Immature natural killer cell (primary cell): Measurements from ENCODE around the gene TP53TG5. TPM values are rescaled to one million over a fixed set of nuclear protein-coding genes. Genes with fewer than 3 reads are reported as not detected.

Source experiments
- DNase-seq, 3 donors: peaks; one replicate each; pipeline ENCODE4 v3.0.0; 2022; ENCODE audit warnings: mixed read lengths in 1 of 3
- H3K27ac Mint-ChIP-seq, 6 donors: one replicate each; pipeline ENCODE4 v1.8.0; 2020; ENCODE audit warnings: mixed read lengths in 6 of 6, mild to moderate bottlenecking in 5 of 6, inconsistent platforms in 4 of 6, moderate library complexity in 3 of 6
- H3K27me3 Mint-ChIP-seq, 3 donors: one replicate each; pipeline ENCODE4 v1.8.0; 2020 to 2021; ENCODE audit warnings: low read depth in 3 of 3, mild to moderate bottlenecking in 3 of 3, mixed read lengths in 3 of 3, moderate library complexity in 3 of 3, inconsistent platforms in 1 of 3
- H3K36me3 Mint-ChIP-seq, 3 donors: one replicate each; pipeline ENCODE4 v1.8.0; 2020; ENCODE audit warnings: mixed read lengths in 3 of 3, inconsistent platforms in 2 of 3, mild to moderate bottlenecking in 2 of 3
- H3K4me1 Mint-ChIP-seq, 2 donors: one replicate each; pipeline ENCODE4 v1.8.0; 2020; ENCODE audit warnings: inconsistent platforms in 2 of 2, mild to moderate bottlenecking in 2 of 2, mixed read lengths in 2 of 2, moderate library complexity in 1 of 2
- H3K4me3 Mint-ChIP-seq, 5 donors: one replicate each; pipeline ENCODE4 v1.8.0; 2020; ENCODE audit warnings: mild to moderate bottlenecking in 5 of 5, mixed read lengths in 5 of 5, inconsistent platforms in 3 of 5, moderate library complexity in 3 of 5
- H3K9me3 Mint-ChIP-seq, 6 donors: one replicate each; pipeline ENCODE4 v1.8.0; 2020; ENCODE audit warnings: mild to moderate bottlenecking in 6 of 6, mixed read lengths in 6 of 6, inconsistent platforms in 4 of 6, moderate library complexity in 3 of 6
- polyA plus RNA-seq, 3 donors: library from polyadenylated mRNA; unstranded; fragments of 300-500 nt; fragmentation: Illumina TruSeq; gene quantifications; one replicate each; pipeline ENCODE4 v1.2.3, GENCODE V29; 2021

The TP53TG5 gene
- polyA plus RNA-seq, 3 donors from 2014 or later = 0.09 to 0.22 TPM; not detected in 1

DNA sequence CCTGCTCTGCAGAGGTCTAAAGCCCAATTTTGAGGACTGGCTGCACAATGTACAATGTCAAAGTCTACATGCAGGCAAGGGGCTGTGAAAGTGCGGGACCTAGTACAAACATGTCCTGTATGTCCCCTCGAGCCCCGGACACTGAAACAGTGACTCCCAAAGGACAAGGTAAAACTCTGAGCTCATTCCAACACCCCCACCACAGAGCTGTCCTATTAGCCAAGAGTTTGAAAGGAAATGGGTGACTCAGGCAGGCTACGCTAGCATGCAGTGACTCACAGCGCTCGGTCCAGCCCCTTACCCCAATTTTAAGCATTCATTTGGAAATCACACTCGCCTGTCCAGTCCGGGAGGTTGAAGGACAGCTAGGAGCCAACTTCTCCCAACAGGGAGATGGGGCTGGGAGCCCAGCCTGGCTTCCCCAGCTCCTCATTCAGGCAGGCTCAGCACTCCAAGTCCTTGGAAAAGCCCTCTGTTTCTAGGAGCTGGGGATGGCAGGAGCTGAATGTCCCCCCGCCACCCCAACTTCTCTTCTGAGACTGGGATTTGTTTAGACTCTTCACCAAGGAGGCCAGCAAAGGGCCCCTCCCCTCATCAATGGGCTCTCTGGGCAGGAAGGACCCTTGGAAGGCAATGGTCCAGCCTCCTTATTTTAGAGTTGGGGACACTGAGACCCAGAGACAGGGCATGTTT is 33.8 kb downstream of the TP53TG5 start:
- no peak for DNase-seq
- H3K27ac Mint-ChIP-seq = no peak overlapping the region
- H3K27me3 Mint-ChIP-seq = peaks cover 3 to 5% (median 4%) of the 10 kb centered on the region in 3 donors
- H3K4me3 Mint-ChIP-seq = no peak overlapping the region
- H3K9me3 Mint-ChIP-seq = no peaks in the 10 kb centered on the region
- H3K36me3 Mint-ChIP-seq = no peaks in the 10 kb centered on the region
- peaks cover 8 to 14% of the 10 kb centered on the region in 2 donors for H3K4me1 Mint-ChIP-seq

DNA sequence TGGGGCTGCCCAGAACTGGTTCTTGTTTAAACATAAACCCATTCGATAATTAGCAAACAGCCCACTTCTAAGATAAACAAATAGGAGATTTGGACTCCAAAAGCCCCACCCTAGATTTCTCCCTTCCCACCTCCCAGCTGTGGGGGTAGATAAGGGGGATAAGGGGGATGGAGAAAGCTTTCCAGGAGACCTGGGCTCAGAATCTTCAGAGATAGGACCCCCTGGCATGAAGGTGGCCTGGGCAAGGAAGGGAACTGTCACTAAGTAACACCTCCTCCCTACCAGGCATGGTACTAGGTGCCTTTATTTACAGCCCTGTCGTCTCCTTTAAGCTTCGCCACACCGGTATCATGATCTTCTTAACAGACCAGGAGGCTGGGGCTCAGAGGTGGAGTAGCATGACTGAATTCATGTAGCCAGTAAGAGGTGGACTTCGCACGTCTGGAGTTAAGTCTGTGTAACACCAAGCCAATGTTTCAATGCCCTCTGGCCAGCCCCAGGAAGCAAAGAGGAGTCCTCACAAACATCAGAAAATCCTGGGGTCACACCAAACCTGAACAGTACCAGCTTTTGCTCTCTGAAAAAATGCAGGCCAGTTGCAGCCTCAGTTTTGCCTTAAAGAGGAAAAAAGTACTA is 34.5 kb downstream of the TP53TG5 start:
- Mint-ChIP-seq H3K27ac (no peak overlapping the region), H3K9me3 (no peaks in the 10 kb centered on the region), H3K4me1 (peaks cover 8 to 14% of the 10 kb centered on the region in 2 donors), H3K36me3 (no peaks in the 10 kb centered on the region), H3K27me3 (peaks cover 3 to 5% (median 4%) of the 10 kb centered on the region in 3 donors), H3K4me3 (no peak overlapping the region)
- no peak for DNase-seq

DNA sequence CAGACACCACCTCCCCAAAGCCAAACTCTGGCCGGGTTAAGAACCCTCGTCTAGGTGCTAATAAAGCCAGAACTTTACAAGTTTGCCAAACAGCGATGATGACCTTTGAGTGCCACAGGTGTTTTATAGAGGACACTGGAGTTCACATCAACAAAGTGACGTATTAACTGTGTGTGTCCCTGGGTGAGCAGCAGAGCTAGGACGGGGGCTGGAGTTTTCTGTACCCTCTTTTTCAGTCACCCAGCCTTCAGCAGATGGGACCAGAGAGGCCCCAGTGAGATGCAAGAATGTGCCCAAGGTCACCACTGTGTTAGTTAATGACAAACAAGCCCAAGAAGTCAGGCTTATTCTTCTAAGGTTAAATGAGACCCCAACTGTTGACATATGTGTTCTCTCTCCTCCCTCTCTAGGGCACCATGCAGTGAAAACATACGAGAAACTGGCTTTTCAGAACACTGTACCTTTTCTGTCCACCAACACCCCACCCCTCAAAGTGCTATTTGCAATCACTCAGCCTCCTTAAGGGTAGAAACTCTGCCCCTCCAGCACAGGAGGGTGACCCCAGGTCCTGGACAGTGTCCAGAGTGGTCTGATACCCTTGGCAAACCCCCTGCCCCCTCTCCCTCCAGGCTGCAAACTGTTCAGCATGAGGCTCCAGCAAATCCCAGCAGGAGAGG is 35.1 kb downstream of the TP53TG5 start:
- H3K4me1 Mint-ChIP-seq = peaks cover 8 to 14% of the 10 kb centered on the region in 2 donors
- no peak overlapping the region for H3K4me3 Mint-ChIP-seq
- H3K27ac Mint-ChIP-seq = no peak overlapping the region
- no peaks in the 10 kb centered on the region for H3K9me3 Mint-ChIP-seq
- H3K36me3 Mint-ChIP-seq = no peaks in the 10 kb centered on the region
- peaks cover 3 to 5% (median 4%) of the 10 kb centered on the region in 3 donors for H3K27me3 Mint-ChIP-seq
- no peak for DNase-seq

DNA sequence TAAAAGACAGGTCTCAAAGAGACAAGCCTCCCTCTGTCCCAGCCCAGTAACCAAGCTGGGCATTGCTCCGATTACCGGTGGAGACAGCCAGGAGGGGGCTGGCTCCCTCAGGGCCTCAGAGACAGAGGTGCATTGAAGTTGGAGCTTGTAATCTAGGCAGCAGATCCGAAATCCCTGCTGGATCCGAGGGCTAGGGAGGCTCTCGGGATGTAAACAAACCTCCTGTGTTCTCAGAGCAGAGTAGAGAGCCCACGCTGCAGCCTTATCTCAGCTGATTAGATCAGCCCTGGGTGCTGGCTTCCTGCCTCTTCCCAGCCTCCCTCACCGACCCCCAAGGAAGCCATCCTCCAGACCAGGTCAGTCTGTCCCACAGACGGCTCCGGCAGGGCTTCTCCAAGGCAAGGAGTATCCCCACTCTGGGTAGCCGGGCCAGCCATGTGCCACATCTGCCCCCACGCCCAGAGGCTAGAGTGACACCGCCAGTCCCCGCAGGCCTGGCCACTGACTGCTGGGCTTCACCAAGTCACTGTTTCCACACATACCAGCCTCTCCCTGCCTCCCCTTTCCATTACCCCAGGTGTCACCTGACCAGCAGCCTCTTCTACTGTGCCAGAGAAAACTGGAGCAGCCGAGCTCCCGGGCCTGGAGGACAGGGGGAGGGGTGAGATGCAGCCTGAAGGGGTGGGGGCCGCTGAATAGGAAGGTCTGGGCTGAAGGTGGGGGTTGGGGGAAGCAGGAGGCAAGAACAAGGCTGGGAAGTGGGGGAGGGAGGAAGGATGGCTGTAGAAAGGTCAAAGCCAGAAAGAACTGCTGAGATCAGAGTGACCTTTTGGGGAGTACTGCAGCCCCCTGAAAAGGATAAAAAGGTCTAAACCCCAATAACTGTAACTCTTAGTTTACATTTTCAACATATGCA is 35.9 kb downstream of the TP53TG5 start:
- no peaks in the 10 kb centered on the region for H3K9me3 Mint-ChIP-seq
- no peak for DNase-seq
- no peak overlapping the region for H3K4me3 Mint-ChIP-seq
- no peak overlapping the region for H3K27ac Mint-ChIP-seq
- peaks cover 0 to 5% (median 3%) of the 10 kb centered on the region in 3 donors for H3K27me3 Mint-ChIP-seq
- peaks cover under 1 to 8% of the 10 kb centered on the region in 2 donors for H3K4me1 Mint-ChIP-seq
- no peaks in the 10 kb centered on the region for H3K36me3 Mint-ChIP-seq

DNA sequence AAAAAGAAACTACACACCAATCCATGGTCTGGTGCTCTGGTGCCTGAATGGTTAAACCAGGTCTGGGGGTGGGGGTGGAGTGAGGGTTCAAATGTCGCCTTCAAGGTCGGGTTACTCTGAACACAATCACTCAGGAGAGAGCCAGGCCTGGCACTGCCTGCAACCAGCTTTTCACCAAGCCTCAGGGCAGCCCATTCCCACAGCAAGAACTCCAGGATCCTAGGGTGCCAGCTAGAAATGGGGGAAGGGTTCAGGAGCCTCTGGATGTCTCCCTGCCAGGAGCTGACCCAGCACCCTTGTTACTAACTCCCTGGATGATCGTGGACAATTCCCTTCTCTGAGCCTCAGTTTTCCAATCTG is 36.6 kb downstream of the TP53TG5 start:
- no peak for DNase-seq
- Mint-ChIP-seq H3K36me3 (no peaks in the 10 kb centered on the region), H3K4me1 (peaks cover 0 to 1% of the 10 kb centered on the region in 2 donors), H3K4me3 (no peak overlapping the region), H3K27ac (no peak overlapping the region), H3K27me3 (peaks cover 0 to 5% (median 1%) of the 10 kb centered on the region in 3 donors), H3K9me3 (no peaks in the 10 kb centered on the region)

DNA sequence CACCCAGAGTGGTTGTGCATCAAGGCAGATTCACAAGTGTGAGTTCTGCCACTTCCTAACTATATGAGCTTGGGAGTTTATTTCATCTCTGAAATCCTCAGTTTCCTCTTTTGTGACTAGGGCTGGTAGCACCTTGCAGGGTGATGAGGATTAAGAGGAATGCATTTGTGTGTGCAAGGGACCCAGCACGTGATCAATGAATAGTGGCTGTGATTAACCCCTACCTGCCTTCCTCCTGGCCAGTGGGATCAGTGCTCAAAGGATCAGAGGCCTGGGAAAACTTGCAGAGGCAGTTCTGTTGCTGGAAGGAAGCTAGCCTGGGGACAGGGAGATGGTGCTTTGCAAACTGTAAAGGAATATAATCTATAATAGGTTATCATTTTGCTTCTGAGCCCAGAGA is 37.2 kb downstream of the TP53TG5 start:
- no peak for DNase-seq
- H3K36me3 Mint-ChIP-seq = no peaks in the 10 kb centered on the region
- no peak overlapping the region for H3K4me3 Mint-ChIP-seq
- H3K9me3 Mint-ChIP-seq = no peaks in the 10 kb centered on the region
- no peak overlapping the region for H3K27ac Mint-ChIP-seq
- peaks cover 0 to 5% (median 0%) of the 10 kb centered on the region in 3 donors for H3K27me3 Mint-ChIP-seq
- no peaks in the 10 kb centered on the region for H3K4me1 Mint-ChIP-seq

DNA sequence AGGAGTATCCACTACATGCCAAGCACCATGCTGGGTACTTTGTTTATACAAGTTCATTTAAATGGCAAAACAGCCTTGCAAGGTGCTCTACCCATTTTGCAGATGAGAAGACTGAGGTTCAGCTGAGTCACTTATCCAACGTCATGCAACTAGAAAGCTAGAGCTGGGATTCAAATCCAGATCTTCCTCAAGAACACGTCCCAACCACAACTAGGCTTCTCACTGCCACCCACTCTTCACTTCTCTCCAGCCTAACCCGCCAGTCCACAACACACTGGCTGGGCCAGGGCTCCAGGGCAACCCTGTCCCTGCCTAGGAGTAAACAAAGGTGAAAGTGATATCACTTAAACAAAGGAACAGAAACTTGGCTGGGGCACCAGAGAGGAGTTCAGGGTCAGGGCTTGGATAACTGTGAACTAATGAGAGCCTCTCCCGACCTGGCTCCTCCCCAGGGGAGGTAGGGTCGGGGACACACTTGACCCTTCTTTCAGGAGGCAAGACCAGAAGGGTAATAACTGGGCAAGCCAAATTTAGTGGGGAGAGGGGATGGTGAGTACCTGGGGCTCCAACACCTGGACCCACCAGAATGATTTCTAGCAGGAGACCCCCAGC is 37.8 kb downstream of the TP53TG5 start:
- Mint-ChIP-seq H3K4me3 (no peak overlapping the region), H3K36me3 (no peaks in the 10 kb centered on the region), H3K27ac (no peak overlapping the region), H3K27me3 (peaks cover 0 to 3% (median 0%) of the 10 kb centered on the region in 3 donors), H3K9me3 (no peaks in the 10 kb centered on the region), H3K4me1 (no peaks in the 10 kb centered on the region)
- DNase-seq = no peak

DNA sequence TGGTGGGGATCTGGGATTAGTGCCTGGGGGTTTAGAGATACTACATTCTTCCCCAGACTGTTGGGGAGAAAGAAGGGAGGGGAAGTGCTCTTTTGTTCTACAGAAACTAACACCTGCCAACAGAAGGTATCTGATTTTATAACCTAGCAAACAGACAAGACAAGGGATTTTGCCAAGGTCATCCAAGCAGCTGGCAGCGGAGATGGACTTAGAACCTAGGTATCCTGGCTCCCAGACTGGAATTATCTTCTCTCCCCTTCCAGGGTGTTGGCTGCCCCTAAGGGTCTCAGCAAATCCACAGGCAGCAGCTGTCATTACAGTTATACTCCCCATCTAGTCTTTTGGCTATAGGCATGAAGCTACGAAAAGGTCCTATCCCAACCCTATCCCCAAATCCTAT is 38.3 kb downstream of the TP53TG5 start:
- no peak overlapping the region for H3K27ac Mint-ChIP-seq
- no peaks in the 10 kb centered on the region for H3K9me3 Mint-ChIP-seq
- H3K4me3 Mint-ChIP-seq = no peak overlapping the region
- H3K4me1 Mint-ChIP-seq = no peaks in the 10 kb centered on the region
- H3K36me3 Mint-ChIP-seq = no peaks in the 10 kb centered on the region
- DNase-seq = no peak
- peaks cover 0 to 3% (median 0%) of the 10 kb centered on the region in 3 donors for H3K27me3 Mint-ChIP-seq

DNA sequence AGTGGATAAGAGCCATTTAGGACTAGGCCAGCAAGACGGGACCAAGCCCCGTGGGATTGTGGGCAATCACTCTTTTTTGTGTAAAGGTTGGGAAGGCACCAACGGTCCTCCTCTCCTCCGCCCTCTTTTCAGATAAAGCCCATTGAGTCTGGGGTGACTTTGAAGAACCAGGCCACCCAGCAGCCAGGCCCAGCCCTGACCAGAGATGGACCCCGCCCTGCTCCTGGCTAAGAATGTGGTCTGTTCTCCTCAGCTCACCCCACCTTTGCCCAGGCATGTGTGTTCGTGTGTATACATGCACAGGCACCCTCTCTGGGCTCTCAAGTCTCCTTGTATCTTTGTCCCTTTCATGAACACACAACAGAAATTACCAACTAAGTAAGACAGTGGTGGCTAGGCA is 39.0 kb downstream of the TP53TG5 start:
- H3K9me3 Mint-ChIP-seq = no peaks in the 10 kb centered on the region
- H3K27ac Mint-ChIP-seq = no peak overlapping the region
- H3K27me3 Mint-ChIP-seq = peaks cover 0 to 3% (median 0%) of the 10 kb centered on the region in 3 donors
- no peak for DNase-seq
- no peak overlapping the region for H3K4me3 Mint-ChIP-seq
- H3K4me1 Mint-ChIP-seq = no peaks in the 10 kb centered on the region
- no peaks in the 10 kb centered on the region for H3K36me3 Mint-ChIP-seq

DNA sequence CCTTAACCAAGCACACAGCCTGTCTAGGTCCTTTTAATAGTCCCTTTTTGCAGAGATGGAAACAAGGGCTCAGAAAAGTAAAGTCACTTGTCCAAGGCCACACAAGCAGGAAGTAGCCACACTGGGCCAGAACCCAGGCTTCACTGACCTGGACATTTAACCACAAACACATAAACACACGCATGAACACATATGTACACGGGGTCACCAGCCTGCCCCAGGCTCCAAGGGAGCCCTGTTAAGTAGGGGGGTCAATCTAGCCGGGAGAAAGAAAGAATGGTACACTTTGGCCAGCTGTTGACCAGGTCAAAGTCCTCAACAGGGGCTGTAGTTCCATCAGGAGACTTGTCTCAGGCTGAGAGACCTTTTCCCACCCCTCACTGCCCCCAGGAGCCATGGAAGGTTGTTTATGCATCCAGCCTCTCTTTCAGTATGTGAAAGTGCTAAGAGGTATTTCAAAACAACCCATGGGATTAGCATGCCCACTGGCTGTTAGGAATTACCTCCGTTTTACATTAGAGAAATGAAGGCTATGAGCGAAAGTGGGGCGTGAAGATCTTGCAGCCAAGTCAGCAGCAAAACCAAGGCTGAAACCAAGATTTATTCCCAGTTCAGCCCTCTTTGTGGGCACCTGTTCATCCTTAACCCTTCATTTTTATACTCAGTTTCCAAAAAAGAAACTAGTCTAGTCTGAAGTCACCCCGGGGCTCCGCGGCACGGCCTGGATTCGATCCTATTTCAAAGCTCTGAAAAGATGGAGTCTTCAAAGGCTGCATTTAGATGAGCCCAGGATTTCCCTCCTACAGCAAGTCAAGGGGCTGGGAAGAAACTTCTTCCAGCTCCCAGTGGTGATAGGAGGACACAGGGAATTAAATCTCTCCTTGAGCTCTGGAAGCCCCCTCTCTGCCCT is 39.7 kb downstream of the TP53TG5 start:
- no peaks in the 10 kb centered on the region for H3K36me3 Mint-ChIP-seq
- DNase-seq = no peak

DNA sequence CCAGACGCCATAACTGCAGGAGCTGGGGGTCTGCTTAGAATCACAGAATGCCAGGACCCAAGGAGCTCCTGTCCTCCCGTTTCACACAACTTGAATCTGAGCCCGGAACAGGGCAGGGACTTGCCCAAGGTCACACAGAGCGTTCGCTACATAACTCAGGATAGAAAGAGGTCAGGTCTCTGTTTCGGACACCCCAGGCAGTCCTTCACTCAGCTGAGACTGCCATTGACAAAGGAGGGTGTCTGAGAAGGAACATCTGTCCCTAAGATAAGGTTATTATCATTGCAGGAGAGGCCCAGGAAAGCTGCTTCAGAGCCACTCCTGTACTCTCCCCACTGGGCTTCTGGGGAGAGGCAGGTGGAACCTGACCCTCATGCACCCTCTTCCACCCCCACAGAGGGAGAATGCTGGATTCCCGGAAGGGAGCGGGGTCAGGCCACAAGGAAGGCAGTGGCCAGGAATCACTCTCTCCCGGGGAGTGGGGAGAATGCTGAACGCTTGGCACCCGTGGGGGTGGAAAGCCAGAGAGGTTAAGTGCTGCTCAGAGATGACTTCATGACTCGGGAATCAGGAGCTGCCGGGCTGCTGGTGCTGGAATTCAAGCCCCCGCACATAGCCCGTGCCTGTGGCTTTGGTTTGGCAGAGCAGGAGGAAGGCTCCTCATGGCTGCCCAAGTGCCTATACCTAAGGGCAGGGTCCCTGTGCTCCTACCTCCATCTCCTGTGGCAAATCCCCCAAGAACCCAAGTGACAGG is 40.6 kb downstream of the TP53TG5 start:
- H3K4me1 Mint-ChIP-seq = no peaks in the 10 kb centered on the region
- H3K9me3 Mint-ChIP-seq = no peaks in the 10 kb centered on the region
- peaks cover 0 to 2% (median 0%) of the 10 kb centered on the region in 3 donors for H3K27me3 Mint-ChIP-seq
- H3K4me3 Mint-ChIP-seq = no peak overlapping the region
- no peaks in the 10 kb centered on the region for H3K36me3 Mint-ChIP-seq
- DNase-seq = no peak
- H3K27ac Mint-ChIP-seq = no peak overlapping the region

More for the DNA sequence above, 39.7 kb downstream of the TP53TG5 start:
- H3K9me3 Mint-ChIP-seq = no peaks in the 10 kb centered on the region
- no peak overlapping the region for H3K27ac Mint-ChIP-seq
- no peaks in the 10 kb centered on the region for H3K4me1 Mint-ChIP-seq
- peaks cover 0 to 3% (median 0%) of the 10 kb centered on the region in 3 donors for H3K27me3 Mint-ChIP-seq
- H3K4me3 Mint-ChIP-seq = no peak overlapping the region
